Activated CD4-positive, alpha-beta T cell treated with anti-CD3 and anti-CD28 coated beads, Interleukin-2, amount 10 ng/mL, durations not matched to agents 24 days and 14 days (primary cell): ENCODE results near the gene PRKCQ. TPM values are rescaled to one million over a fixed set of nuclear protein-coding genes. Genes with fewer than 3 reads are reported as not detected.

ENCODE experiments used
- DNase-seq: peaks from one replicate; pipeline ENCODE4 v3.0.0; 2022
- H3K27ac Mint-ChIP-seq: one replicate; pipeline ENCODE4 v1.8.0; 2022; ENCODE audit warnings: mild to moderate bottlenecking, mixed read lengths
- H3K27me3 Mint-ChIP-seq: one replicate; pipeline ENCODE4 v1.8.0; 2022; ENCODE audit warnings: mixed read lengths
- H3K36me3 Mint-ChIP-seq: one replicate; pipeline ENCODE4 v1.8.0; 2022; ENCODE audit warnings: low read depth, mild to moderate bottlenecking, mixed read lengths
- H3K4me1 Mint-ChIP-seq: one replicate; pipeline ENCODE4 v1.8.0; 2021; ENCODE audit warnings: mixed read lengths
- H3K4me3 Mint-ChIP-seq: one replicate; pipeline ENCODE4 v1.8.0; 2022; ENCODE audit warnings: mild to moderate bottlenecking, moderate library complexity, mixed read lengths
- H3K9me3 Mint-ChIP-seq: one replicate; pipeline ENCODE4 v1.8.0; 2021; ENCODE audit warnings: mixed read lengths
- intact Hi-C: fragments of 100-400 bp; cut with micrococcal nuclease; formaldehyde crosslinking; loops from one replicate; pipeline ENCODE4 v1.15.1; 2023
- total RNA-seq: library from RNA; stranded (reverse); gene quantifications from 2 replicates; pipeline ENCODE4 v1.2.3, GENCODE V29; 2022

Gene PRKCQ
- total RNA-seq, 1 donor from 2014 or later, result 36.0 TPM

GRCh38 chr10:6404127-6405072 is 175.7 kb downstream of the PRKCQ start:
- no peak overlapping the region for H3K27ac Mint-ChIP-seq
- intact Hi-C loops, result no loop called here
- H3K4me3 Mint-ChIP-seq, result no peak overlapping the region
- H3K36me3 Mint-ChIP-seq, result peaks cover 7% of the 10 kb centered on the region
- no peak for DNase-seq
- H3K27me3 Mint-ChIP-seq, result peaks cover 3% of the 10 kb centered on the region
- peaks cover 32% of the 10 kb centered on the region for H3K4me1 Mint-ChIP-seq
- H3K9me3 Mint-ChIP-seq, result no peaks in the 10 kb centered on the region

- Mint-ChIP-seq H3K9me3 (no peaks in the 10 kb centered on the region), H3K27me3 (peaks cover 3% of the 10 kb centered on the region), H3K27ac (no peak overlapping the region), H3K36me3 (peaks cover 3% of the 10 kb centered on the region), H3K4me3 (no peak overlapping the region), H3K4me1 (peaks cover 34% of the 10 kb centered on the region)
- DNase-seq, result no peak
- intact Hi-C loops, result loop anchor here (1.0 to 2.0 kb wide), 2 partner anchors 201 to 230 kb away; partner anchors contain the start of gene PFKFB3
These were observed 177.1 kb downstream of the PRKCQ start for GRCh38 chr10:6402960-6403359.

GRCh38 chr10:6402349-6402709 is 177.7 kb downstream of the PRKCQ start:
- Mint-ChIP-seq H3K27ac (no peak overlapping the region), H3K4me1 (peaks cover 32% of the 10 kb centered on the region), H3K9me3 (no peaks in the 10 kb centered on the region), H3K36me3 (peaks cover 3% of the 10 kb centered on the region), H3K27me3 (peaks cover 3% of the 10 kb centered on the region), H3K4me3 (no peak overlapping the region)
- intact Hi-C loops, result loop anchor here (1.0 to 2.0 kb wide), 2 partner anchors 200 to 230 kb away; partner anchors contain the start of gene PFKFB3
- DNase-seq, result peak; percentile 57

- peak; percentile 90 for DNase-seq
- Mint-ChIP-seq H3K9me3 (no peaks in the 10 kb centered on the region), H3K4me3 (peak overlapping the region; percentile 24), H3K27me3 (peaks cover 3% of the 10 kb centered on the region), H3K36me3 (peaks cover 3% of the 10 kb centered on the region), H3K27ac (peak overlapping the region; percentile 16), H3K4me1 (peaks cover 27% of the 10 kb centered on the region)
- intact Hi-C loops, result loop anchor here (1.0 to 2.0 kb wide), 4 partner anchors 53 to 292 kb away; partner anchors contain the start of gene PFKFB3
These were observed 178.3 kb downstream of the PRKCQ start for GRCh38 chr10:6401558-6402348.

GRCh38 chr10:6400821-6401465 is 179.1 kb downstream of the PRKCQ start:
- intact Hi-C loops, result loop anchor here (1.0 kb wide), 2 partner anchors 53 to 292 kb away; no protein-coding TSS in a partner anchor
- Mint-ChIP-seq H3K4me1 (peaks cover 24% of the 10 kb centered on the region), H3K36me3 (peaks cover 3% of the 10 kb centered on the region), H3K27ac (no peak overlapping the region), H3K9me3 (no peaks in the 10 kb centered on the region), H3K27me3 (peaks cover 3% of the 10 kb centered on the region), H3K4me3 (no peak overlapping the region)
- no peak for DNase-seq

GRCh38 chr10:6400331-6400730 is 179.7 kb downstream of the PRKCQ start:
- intact Hi-C loops, result no loop called here
- Mint-ChIP-seq H3K36me3 (peaks cover 3% of the 10 kb centered on the region), H3K4me3 (no peak overlapping the region), H3K4me1 (peaks cover 23% of the 10 kb centered on the region), H3K27me3 (peaks cover 3% of the 10 kb centered on the region), H3K9me3 (no peaks in the 10 kb centered on the region), H3K27ac (no peak overlapping the region)
- DNase-seq, result no peak

GRCh38 chr10:6399879-6400278 is 180.2 kb downstream of the PRKCQ start:
- no peak for DNase-seq
- intact Hi-C loops, result no loop called here
- H3K36me3 Mint-ChIP-seq, result peaks cover 2% of the 10 kb centered on the region
- H3K27me3 Mint-ChIP-seq, result peaks cover 3% of the 10 kb centered on the region
- H3K9me3 Mint-ChIP-seq, result no peaks in the 10 kb centered on the region
- H3K4me3 Mint-ChIP-seq, result no peak overlapping the region
- H3K4me1 Mint-ChIP-seq, result peaks cover 22% of the 10 kb centered on the region
- H3K27ac Mint-ChIP-seq, result no peak overlapping the region

- Mint-ChIP-seq H3K36me3 (no peaks in the 10 kb centered on the region), H3K4me1 (peaks cover 20% of the 10 kb centered on the region), H3K27me3 (peaks cover under 1% of the 10 kb centered on the region), H3K9me3 (no peaks in the 10 kb centered on the region), H3K27ac (no peak overlapping the region), H3K4me3 (no peak overlapping the region)
- DNase-seq, result no peak
- intact Hi-C loops, result no loop called here
These were observed 180.8 kb downstream of the PRKCQ start for GRCh38 chr10:6399231-6399741.

- H3K27me3 Mint-ChIP-seq, result no peaks in the 10 kb centered on the region
- H3K9me3 Mint-ChIP-seq, result no peaks in the 10 kb centered on the region
- peaks cover 20% of the 10 kb centered on the region for H3K4me1 Mint-ChIP-seq
- intact Hi-C loops, result no loop called here
- H3K4me3 Mint-ChIP-seq, result no peak overlapping the region
- DNase-seq, result no peak
- no peak overlapping the region for H3K27ac Mint-ChIP-seq
- peaks cover 7% of the 10 kb centered on the region for H3K36me3 Mint-ChIP-seq
These were observed 181.7 kb downstream of the PRKCQ start for GRCh38 chr10:6398399-6398798.

- DNase-seq, result no peak
- Mint-ChIP-seq H3K36me3 (peaks cover 14% of the 10 kb centered on the region), H3K27me3 (no peaks in the 10 kb centered on the region), H3K27ac (no peak overlapping the region), H3K4me1 (peaks cover 13% of the 10 kb centered on the region), H3K4me3 (no peak overlapping the region), H3K9me3 (peaks cover under 1% of the 10 kb centered on the region)
- intact Hi-C loops, result no loop called here
These were observed 183.4 kb downstream of the PRKCQ start for GRCh38 chr10:6396652-6397051.

- no peak for DNase-seq
- Mint-ChIP-seq H3K4me3 (no peak overlapping the region), H3K27me3 (no peaks in the 10 kb centered on the region), H3K4me1 (peaks cover 11% of the 10 kb centered on the region), H3K9me3 (peaks cover 5% of the 10 kb centered on the region), H3K27ac (no peak overlapping the region), H3K36me3 (peaks cover 19% of the 10 kb centered on the region)
- intact Hi-C loops, result no loop called here
These were observed 183.8 kb downstream of the PRKCQ start for GRCh38 chr10:6396226-6396625.

- intact Hi-C loops, result no loop called here
- H3K27me3 Mint-ChIP-seq, result no peaks in the 10 kb centered on the region
- peaks cover 10% of the 10 kb centered on the region for H3K9me3 Mint-ChIP-seq
- H3K4me1 Mint-ChIP-seq, result peaks cover 11% of the 10 kb centered on the region
- no peak for DNase-seq
- H3K36me3 Mint-ChIP-seq, result peaks cover 24% of the 10 kb centered on the region
- no peak overlapping the region for H3K4me3 Mint-ChIP-seq
- H3K27ac Mint-ChIP-seq, result no peak overlapping the region
These were observed 184.5 kb downstream of the PRKCQ start for GRCh38 chr10:6395606-6396005.

GRCh38 chr10:6394084-6394483 is 186.0 kb downstream of the PRKCQ start:
- intact Hi-C loops, result no loop called here
- peaks cover 33% of the 10 kb centered on the region for H3K36me3 Mint-ChIP-seq
- no peak overlapping the region for H3K27ac Mint-ChIP-seq
- H3K27me3 Mint-ChIP-seq, result no peaks in the 10 kb centered on the region
- no peak overlapping the region for H3K4me3 Mint-ChIP-seq
- peaks cover 18% of the 10 kb centered on the region for H3K9me3 Mint-ChIP-seq
- DNase-seq, result no peak
- peaks cover 3% of the 10 kb centered on the region for H3K4me1 Mint-ChIP-seq
